Muscle of leg (tissue), 11 donors: ENCODE measurements around the gene MXRA5. TPM values are rescaled to one million over a fixed set of nuclear protein-coding genes. Genes with fewer than 3 reads are reported as not detected.
A peak's percentile ranks its signal among the peaks of the same experiment; 100 is the strongest.
"Not testable (repeated sequence)": the region's sequence is repeated elsewhere in the genome, so short reads cannot be mapped to it uniquely, and the experiment has no call there.

Experiments used
- DNase-seq: peaks from one replicate; pipeline ENCODE4 v3.0.0; 2013
- H3K27ac ChIP-seq: one replicate; pipeline ENCODE4 v1.5.1; 2013; ENCODE audit warnings: mild to moderate bottlenecking, low read length, control low read depth
- H3K27me3 ChIP-seq: one replicate; pipeline ENCODE4 v1.6.1; 2013; ENCODE audit warnings: low read length; ENCODE audit not compliant: control insufficient read depth, insufficient read depth
- H3K36me3 ChIP-seq: one replicate; pipeline ENCODE4 v1.6.1; 2013; ENCODE audit warnings: low read length; ENCODE audit not compliant: control insufficient read depth, insufficient read depth
- H3K4me1 ChIP-seq: one replicate; pipeline ENCODE4 v1.6.1; 2013; ENCODE audit warnings: low read length; ENCODE audit not compliant: control insufficient read depth, insufficient read depth
- H3K4me3 ChIP-seq: one replicate; pipeline ENCODE4 v1.5.1; 2013; ENCODE audit warnings: low read length, control low read depth
- H3K9me3 ChIP-seq: replicated peaks from 2 replicates; pipeline ENCODE4 v1.6.1; 2013; ENCODE audit warnings: low read depth, low read length; ENCODE audit not compliant: control insufficient read depth
- WGBS: methylation state at CpG from one replicate; pipeline ENCODE4 v1.1.5; 2013; ENCODE audit warnings: missing lambda C conversion rate; ENCODE audit not compliant: insufficient coverage; 5-methylcytosine and 5-hydroxymethylcytosine counted together
- polyA plus RNA-seq, 8 donors: library from polyadenylated mRNA; unstranded; fragments of 120-200 nt; gene quantifications; one replicate each; pipeline versions ENCODE4 v1.2.1 to v1.2.3, GENCODE V29; 2013; ENCODE audit warnings: inconsistent platforms in 1 of 8, low replicate concordance in 1 of 8; ENCODE audit not compliant: insufficient read length in 8 of 8, insufficient read depth in 1 of 8
- total RNA-seq: library from RNA; stranded (reverse); fragments of 120-200 nt; gene quantifications from one replicate; pipeline ENCODE4 v1.2.4, GENCODE V29; 2013

MXRA5 gene
- total and polyA plus RNA-seq, 9 donors: 39.3 to 124 (median 73.5) TPM

GRCh38 chrX:3293251-3293650 lies 53.2 kb downstream of the MXRA5 start:
- Histone ChIP-seq H3K27me3 (no peaks in the 10 kb centered on the region), H3K36me3 (no peaks in the 10 kb centered on the region), H3K27ac (no peak overlapping the region), H3K4me3 (no peak overlapping the region), H3K9me3 (no peaks in the 10 kb centered on the region), H3K4me1 (peaks cover 3% of the 10 kb centered on the region)
- WGBS: 60% methylated on average over 1 of the region's 2 CpGs
- DNase-seq: no peak

GRCh38 chrX:3290561-3290960 lies 55.9 kb downstream of the MXRA5 start:
- H3K27ac ChIP-seq: no peak overlapping the region
- H3K36me3 ChIP-seq: no peaks in the 10 kb centered on the region
- peaks cover 3% of the 10 kb centered on the region for H3K4me1 ChIP-seq
- H3K4me3 ChIP-seq: no peak overlapping the region
- no CpG with 5 or more reads among the region's 1 CpG for WGBS
- DNase-seq: no peak
- H3K9me3 ChIP-seq: no peaks in the 10 kb centered on the region
- H3K27me3 ChIP-seq: peaks cover 6% of the 10 kb centered on the region

GRCh38 chrX:3286196-3286945 lies 60.1 kb downstream of the MXRA5 start:
- peak; percentile 53 for DNase-seq
- Histone ChIP-seq H3K27me3 (peaks cover 7% of the 10 kb centered on the region), H3K4me1 (peaks cover 3% of the 10 kb centered on the region), H3K36me3 (no peaks in the 10 kb centered on the region), H3K27ac (no peak overlapping the region), H3K4me3 (no peak overlapping the region), H3K9me3 (no peaks in the 10 kb centered on the region)
- WGBS: 40% methylated on average over 3 of the region's 14 CpGs

- Histone ChIP-seq H3K9me3 (peaks cover 4% of the 10 kb centered on the region), H3K27me3 (peaks cover 3% of the 10 kb centered on the region), H3K36me3 (no peaks in the 10 kb centered on the region), H3K4me1 (peaks cover 3% of the 10 kb centered on the region), H3K4me3 (no peak overlapping the region), H3K27ac (no peak overlapping the region)
- 100% methylated on average over 1 of the region's 1 CpG for WGBS
- DNase-seq: no peak
Measured at GRCh38 chrX:3280706-3281105, 65.7 kb downstream of the MXRA5 start.

- DNase-seq, H3K4me1 ChIP-seq, H3K36me3 ChIP-seq, H3K27me3 ChIP-seq, H3K27ac ChIP-seq, H3K9me3 ChIP-seq, H3K4me3 ChIP-seq: not testable (repeated sequence)
- WGBS: no CpG with 5 or more reads among the region's 1 CpG
Measured at GRCh38 chrX:3273668-3274067, 72.8 kb downstream of the MXRA5 start.

- Histone ChIP-seq H3K4me3 (no peak overlapping the region), H3K4me1 (peaks cover 8% of the 10 kb centered on the region), H3K27ac (peak overlapping the region; percentile 39), H3K27me3 (no peaks in the 10 kb centered on the region), H3K36me3 (no peaks in the 10 kb centered on the region), H3K9me3 (no peaks in the 10 kb centered on the region)
- 40% methylated on average over 1 of the region's 6 CpGs for WGBS
- DNase-seq: peak; percentile 64
Measured at GRCh38 chrX:3271834-3272186, 74.6 kb downstream of the MXRA5 start.

GRCh38 chrX:3271183-3271833 lies 75.1 kb downstream of the MXRA5 start:
- peak; percentile 54 for DNase-seq
- 11% methylated on average over 8 of the region's 12 CpGs for WGBS
- Histone ChIP-seq H3K4me3 (no peak overlapping the region), H3K9me3 (no peaks in the 10 kb centered on the region), H3K27me3 (no peaks in the 10 kb centered on the region), H3K27ac (peak overlapping the region; percentile 43), H3K4me1 (peaks cover 8% of the 10 kb centered on the region), H3K36me3 (no peaks in the 10 kb centered on the region)

- Histone ChIP-seq H3K9me3 (no peaks in the 10 kb centered on the region), H3K4me3 (no peak overlapping the region), H3K4me1 (peaks cover 8% of the 10 kb centered on the region), H3K36me3 (no peaks in the 10 kb centered on the region), H3K27ac (no peak overlapping the region), H3K27me3 (no peaks in the 10 kb centered on the region)
- WGBS: 78% methylated on average over 2 of the region's 3 CpGs
- peak; percentile 58 for DNase-seq
Measured at GRCh38 chrX:3268829-3269228, 77.6 kb downstream of the MXRA5 start.

- peak; percentile 13 for DNase-seq
- H3K4me1 ChIP-seq: no peaks in the 10 kb centered on the region
- H3K27ac ChIP-seq: no peak overlapping the region
- H3K4me3 ChIP-seq: no peak overlapping the region
- peaks cover 15% of the 10 kb centered on the region for H3K9me3 ChIP-seq
- no peaks in the 10 kb centered on the region for H3K27me3 ChIP-seq
- WGBS: 50% methylated on average over 1 of the region's 2 CpGs
- H3K36me3 ChIP-seq: no peaks in the 10 kb centered on the region
Measured at GRCh38 chrX:3263681-3264126, 82.7 kb downstream of the MXRA5 start.

- H3K36me3 ChIP-seq: no peaks in the 10 kb centered on the region
- peak; percentile 57 for DNase-seq
- no peak overlapping the region for H3K27ac ChIP-seq
- no peak overlapping the region for H3K4me3 ChIP-seq
- peaks cover 15% of the 10 kb centered on the region for H3K9me3 ChIP-seq
- no peaks in the 10 kb centered on the region for H3K27me3 ChIP-seq
- H3K4me1 ChIP-seq: no peaks in the 10 kb centered on the region
- no CpG with 5 or more reads among the region's 1 CpG for WGBS
Measured at GRCh38 chrX:3262901-3263300, 83.6 kb downstream of the MXRA5 start.
